OCI-M2 (cell line): Measurements from ENCODE around the gene DENND4A.
"Not testable (repeated sequence)": the region's sequence is repeated elsewhere in the genome, so short reads cannot be mapped to it uniquely, and the experiment has no call there.

Experiments
- DNase-seq: peaks from one replicate; lab custom pipeline; 2025; ENCODE audit not compliant: unreplicated experiment; lab: John Stamatoyannopoulos, UW

Gene DENND4A

GRCh38 chr15:65819563-65819960 is 27.5 kb upstream of the DENND4A start:
- DNase-seq = peak; percentile 58

GRCh38 chr15:65818927-65819562 is 27.0 kb upstream of the DENND4A start:
- DNase-seq = no peak

GRCh38 chr15:65816441-65816840 is 24.3 kb upstream of the DENND4A start:
- no peak for DNase-seq

- not testable (repeated sequence) for DNase-seq
Observed at GRCh38 chr15:65816008-65816407, 23.9 kb upstream of the DENND4A start.

GRCh38 chr15:65814271-65814670 is 22.2 kb upstream of the DENND4A start:
- not testable (repeated sequence) for DNase-seq

GRCh38 chr15:65812916-65813315 is 20.8 kb upstream of the DENND4A start:
- DNase-seq = no peak

GRCh38 chr15:65812467-65812866 is 20.4 kb upstream of the DENND4A start:
- no peak for DNase-seq

- no peak for DNase-seq
Observed at GRCh38 chr15:65811835-65812234, 19.7 kb upstream of the DENND4A start.

- not testable (repeated sequence) for DNase-seq
Observed at GRCh38 chr15:65811011-65811733, 19.1 kb upstream of the DENND4A start.

GRCh38 chr15:65806397-65806796 is 14.3 kb upstream of the DENND4A start:
- no peak for DNase-seq

GRCh38 chr15:65805019-65805745 is 13.1 kb upstream of the DENND4A start:
- DNase-seq = peak; percentile 57

GRCh38 chr15:65804252-65804931 is 12.3 kb upstream of the DENND4A start:
- no peak for DNase-seq

GRCh38 chr15:65801229-65801805 is 9.2 kb upstream of the DENND4A start:
- no peak for DNase-seq

- DNase-seq = no peak
Observed at GRCh38 chr15:65796610-65797078, 4.6 kb upstream of the DENND4A start.

GRCh38 chr15:65795663-65796216 is 3.6 kb upstream of the DENND4A start:
- DNase-seq = no peak

GRCh38 chr15:65793818-65794104 is 1.7 kb upstream of the DENND4A start:
- DNase-seq = no peak

GRCh38 chr15:65792988-65793817 is 1.1 kb upstream of the DENND4A start:
- DNase-seq = no peak

- no peak for DNase-seq
Observed at GRCh38 chr15:65791335-65792137, 557 bp downstream of the DENND4A start.

GRCh38 chr15:65790694-65791334 is 1.3 kb downstream of the DENND4A start:
- DNase-seq = no peak
